HG02852 (cell line): ENCODE measurements around the gene MRPL37.
"Not testable (repeated sequence)": the region's sequence is repeated elsewhere in the genome, so short reads cannot be mapped to it uniquely, and the experiment has no call there.

Experiments used
- ATAC-seq: cut with Tn5 transposase; IDR thresholded peaks from one replicate; pipeline ENCODE4 v1.9.1; 2021; ENCODE audit warnings: mild to moderate bottlenecking, moderate library complexity; ENCODE audit not compliant: unreplicated experiment

The MRPL37 gene

DNA sequence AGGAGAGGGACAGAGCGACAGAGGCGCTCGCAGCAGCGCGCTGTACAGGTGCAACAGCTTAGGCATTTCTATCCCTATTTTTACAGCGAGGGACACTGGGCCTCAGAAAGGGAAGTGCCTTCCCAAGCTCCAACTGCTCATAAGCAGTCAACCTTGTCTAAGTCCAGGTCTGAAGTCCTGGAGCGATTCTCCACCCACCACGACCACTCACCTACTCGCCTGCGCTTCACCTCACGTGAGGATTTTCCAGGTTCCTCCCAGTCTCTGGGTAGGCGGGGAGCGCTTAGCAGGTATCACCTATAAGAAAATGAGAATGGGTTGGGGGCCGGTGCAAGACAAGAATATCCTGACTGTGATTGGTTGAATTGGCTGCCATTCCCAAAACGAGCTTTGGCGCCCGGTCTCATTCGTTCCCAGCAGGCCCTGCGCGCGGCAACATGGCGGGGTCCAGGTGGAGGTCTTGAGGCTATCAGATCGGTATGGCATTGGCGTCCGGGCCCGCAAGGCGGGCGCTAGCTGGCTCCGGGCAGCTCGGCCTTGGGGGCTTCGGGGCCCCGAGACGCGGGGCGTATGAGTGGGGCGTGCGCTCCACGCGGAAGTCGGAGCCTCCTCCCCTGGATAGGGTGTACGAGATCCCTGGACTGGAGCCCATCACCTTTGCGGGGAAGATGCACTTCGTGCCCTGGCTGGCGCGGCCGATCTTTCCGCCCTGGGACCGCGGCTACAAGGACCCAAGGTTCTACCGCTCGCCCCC lies at the start of gene MRPL37, which contains the start of gene CYB5RL:
MRPL37 (plus strand) TSS at position 403 of the 754 bp plus-strand sequence; CDS start at position 480, 77 bp downstream.
CYB5RL (minus strand) TSS at position 266 of the 754 bp plus-strand sequence. CDS start 4,414 bp downstream, outside the sequence.
- peak; percentile 96 for ATAC-seq

DNA sequence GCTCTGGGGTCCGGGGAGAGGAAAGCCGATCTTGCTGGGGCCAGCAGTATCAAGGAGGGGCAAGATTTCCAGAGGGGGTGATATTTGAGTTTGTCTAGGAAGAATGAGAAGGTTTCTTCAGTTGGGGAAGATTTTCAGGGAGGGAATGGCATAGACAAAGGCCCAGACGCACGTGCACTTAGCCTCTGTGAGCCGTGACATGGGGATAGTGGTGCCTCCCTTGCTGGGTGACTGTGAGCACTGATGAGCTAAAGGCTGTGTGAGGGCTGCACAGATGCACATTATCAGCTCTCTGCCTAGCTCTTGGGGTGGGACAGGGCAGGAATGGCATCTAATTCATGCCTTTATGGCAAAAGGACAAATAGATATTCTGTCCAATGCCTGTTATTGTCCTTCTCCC lies 49.0 kb upstream of the MRPL37 start:
- no peak for ATAC-seq

DNA sequence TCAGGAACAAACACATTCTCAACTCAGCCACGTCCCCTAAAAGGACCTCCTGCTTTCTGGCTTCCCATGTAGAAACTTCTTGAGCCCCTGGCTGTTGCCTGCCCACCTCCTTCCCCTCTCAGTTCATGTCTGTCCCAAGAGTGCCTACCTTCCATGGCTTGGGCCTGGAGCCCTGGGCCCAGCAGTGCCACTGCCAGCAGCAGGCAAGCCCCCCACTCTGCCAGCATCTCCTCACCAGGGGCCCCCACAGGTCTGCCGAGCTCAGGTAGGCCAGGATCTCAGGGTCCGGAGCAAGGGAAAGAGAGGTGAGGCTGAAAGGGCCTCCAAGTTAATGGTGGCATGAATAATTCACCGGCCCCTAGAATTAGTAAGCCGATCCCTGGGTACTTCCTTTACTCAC lies 47.3 kb upstream of the MRPL37 start, which contains the start of gene CDCP2:
CDCP2 (minus strand) TSS at position 305 of the 400 bp plus-strand sequence; CDS start at position 227, 78 bp downstream.
- ATAC-seq = no peak

DNA sequence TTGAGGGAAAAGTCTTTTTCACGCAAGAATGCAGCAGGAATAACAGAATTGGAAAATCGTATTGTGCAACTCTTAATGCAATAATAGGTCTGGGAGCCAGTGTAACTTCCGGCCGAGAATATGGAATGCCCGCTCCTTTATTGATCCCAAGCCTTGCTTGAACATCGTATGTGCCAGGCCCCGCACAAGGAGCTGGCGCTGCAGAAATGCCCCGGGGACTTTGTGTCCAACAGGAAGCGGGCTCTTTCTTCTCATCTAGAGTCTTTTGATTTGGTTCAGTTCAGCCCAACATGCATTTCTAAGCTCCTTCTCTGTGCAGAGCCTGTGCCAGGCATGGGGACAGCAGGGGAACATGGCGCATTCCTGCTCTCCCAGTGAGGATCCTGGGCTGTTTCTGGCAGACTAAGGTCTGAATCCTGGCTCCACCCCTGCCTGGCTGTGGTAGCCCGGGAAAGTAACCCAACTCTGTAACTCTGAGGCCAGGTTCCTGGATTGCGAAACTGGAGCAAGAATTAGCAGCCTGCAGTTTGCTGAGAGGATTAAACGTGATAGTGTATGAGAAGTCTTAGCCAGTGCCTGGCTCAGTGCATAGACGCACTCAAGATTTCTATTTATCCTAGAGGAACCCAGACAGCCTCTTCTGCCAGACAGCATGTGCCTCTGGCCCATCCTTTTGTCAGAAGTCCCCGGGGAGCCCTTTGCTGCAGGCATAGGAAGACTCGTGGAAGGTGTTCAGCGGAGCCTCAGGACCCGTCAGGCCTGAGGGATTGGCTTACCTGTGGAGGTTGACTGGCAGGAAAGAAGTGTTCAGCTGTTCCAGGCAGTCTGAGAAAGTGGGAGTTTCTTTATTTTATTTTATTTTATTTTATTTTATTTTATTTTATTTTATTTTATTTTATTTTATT lies 46.2 kb upstream of the MRPL37 start:
- no peak for ATAC-seq

DNA sequence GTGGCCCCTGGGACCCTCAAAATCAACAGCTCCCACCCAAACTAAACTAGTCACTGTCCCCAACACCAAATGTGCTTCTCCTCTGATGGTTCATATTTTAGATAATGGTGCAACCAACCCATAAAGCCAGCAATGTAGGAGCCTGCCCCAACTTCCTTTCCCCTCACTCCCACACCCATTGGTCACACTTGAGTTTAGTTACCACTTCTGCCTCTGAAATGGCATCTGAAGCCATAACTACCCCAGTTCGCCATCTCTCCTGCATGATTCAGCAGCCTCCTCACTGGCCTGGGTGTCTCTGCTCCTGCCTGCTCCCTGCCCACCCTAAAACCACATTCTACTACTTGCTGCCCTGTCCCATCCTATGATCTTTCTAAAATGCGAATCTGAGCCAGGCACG lies 43.8 kb upstream of the MRPL37 start:
- ATAC-seq = no peak

DNA sequence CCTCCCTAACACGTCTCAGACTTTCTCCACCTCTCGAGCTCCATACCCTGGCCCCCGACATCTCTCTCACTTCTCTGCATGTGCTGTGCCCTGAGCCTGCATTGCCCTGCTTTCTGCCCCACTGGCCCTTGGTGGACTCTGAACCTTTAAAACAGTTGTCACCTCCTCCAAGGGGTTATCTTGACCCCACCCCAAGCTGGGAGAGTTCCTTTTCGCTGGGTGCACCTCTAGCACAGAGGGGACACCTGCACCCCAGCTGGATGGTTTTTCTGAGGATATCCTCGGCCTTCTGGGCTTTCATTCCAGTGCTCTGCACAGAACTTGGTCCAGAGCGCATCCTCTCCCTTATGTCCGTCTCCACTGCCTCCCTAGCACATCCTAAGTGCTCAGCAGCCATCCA lies 43.0 kb upstream of the MRPL37 start:
- ATAC-seq = no peak

DNA sequence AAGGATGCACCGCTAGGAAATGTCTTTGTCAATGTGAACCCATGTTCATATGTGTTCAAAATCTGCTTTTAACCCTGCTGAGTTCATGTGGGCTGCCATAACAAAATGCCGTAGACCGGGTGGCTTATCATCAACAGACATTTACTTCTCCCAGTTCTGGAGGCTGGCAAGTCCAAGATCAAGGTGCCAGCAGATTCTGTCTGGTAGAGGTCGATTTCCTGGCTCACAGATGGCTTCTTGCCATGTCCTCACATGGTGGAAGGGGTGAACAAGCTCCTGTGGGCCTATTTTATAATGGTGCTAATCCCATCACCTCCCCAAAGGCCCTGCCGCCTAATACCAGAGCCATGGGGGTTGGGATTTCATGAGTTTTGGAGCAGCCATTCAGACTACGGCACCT lies 42.6 kb upstream of the MRPL37 start:
- no peak for ATAC-seq

DNA sequence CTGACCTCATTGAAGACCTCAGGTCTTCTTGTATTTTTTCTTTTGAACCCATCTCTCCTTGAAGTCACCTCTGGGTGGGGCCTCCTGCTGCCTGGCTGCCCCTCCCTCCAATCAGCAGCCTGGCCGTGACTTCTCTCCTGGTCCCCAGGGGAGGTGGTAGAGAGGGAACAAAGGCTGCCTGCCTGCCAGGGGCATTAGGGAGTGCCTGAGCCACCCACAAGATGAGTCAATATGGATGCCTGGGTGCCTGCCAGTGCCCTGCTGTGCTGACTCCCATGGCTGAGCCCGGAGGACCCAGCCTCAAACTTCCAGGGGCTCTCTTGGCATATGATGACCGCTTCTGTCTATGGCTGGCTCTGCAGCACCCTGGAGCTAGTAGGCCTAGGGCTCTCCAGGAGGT lies 41.9 kb upstream of the MRPL37 start:
- ATAC-seq = no peak

DNA sequence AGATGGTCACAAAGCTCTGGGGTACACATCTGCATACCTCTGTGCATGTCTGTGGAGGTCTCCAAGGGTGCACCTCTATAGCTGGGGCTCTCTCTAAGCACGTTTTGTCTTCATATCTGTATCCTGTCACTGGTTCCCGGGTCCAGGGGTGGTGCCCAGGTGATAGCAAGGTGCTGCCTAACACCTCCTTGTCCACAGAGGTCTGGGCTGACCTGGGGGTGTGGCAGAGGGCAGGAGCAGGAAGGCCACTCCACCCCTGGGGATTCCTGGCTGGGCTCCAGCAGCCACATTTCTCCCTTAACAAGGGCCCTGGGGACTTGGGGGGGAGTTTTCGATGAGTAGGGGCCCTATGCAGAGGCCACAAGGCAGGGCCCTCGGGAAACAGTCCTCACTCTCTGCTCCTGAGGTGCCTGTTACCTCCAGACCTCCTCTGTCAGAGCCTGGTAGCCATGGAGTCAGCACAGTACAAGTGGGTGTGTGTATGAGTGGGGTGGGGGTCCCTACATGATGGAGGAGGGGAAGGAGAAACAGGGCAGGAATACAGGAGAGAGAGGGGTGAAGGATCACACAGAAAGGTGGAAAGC lies 40.1 kb upstream of the MRPL37 start:
- no peak for ATAC-seq

DNA sequence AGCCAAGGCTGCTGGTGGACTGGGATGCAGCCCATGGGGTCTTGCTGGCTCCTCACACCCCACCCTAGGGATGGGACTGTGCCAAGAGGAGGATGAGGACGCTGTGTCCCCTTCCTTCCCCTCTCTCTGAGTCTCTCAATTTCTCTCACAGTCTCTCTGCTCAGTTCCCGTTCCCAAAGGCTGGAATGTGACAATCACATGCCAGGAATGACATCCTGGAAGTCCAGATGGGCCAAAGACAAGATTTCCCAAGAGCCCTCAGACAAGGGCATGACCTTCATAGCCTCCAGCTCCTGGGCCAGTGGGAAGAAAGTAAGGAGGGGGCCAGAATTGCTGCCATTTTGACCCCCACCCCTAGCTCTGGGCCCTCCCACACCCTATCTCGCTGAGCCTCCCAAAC lies 39.6 kb upstream of the MRPL37 start:
- ATAC-seq = no peak

DNA sequence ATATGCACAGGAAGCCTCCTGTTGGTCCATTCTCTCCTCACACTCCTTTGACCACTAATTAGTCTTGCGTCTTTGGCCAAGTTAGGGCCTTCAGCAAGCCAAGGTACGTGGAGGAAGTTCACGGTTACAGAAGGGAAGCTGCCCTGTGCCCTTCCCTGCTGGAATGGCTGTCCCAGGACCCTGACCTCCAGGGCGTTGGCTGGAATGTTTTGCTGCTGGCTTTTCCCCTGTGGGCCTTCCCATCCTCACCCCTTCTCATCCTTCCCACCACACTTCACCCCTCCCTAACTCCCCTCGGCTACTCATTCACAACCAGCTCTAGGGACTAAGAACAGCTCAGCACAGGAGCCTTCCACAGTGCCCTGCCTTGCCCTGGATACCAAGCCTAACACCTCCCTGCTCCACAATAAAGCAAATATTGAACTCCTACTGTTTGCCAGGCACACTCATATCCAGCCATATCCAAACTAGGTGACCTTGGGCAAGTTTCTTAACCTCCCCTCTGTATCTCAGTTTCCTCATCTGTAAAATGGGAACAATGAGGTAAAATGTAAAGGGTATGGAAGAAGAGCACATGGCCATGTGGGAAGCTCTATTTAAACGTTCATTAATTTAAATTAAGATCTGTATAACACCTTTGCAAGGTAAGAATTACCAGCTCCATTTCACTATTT lies 38.3 kb upstream of the MRPL37 start:
- ATAC-seq = no peak

DNA sequence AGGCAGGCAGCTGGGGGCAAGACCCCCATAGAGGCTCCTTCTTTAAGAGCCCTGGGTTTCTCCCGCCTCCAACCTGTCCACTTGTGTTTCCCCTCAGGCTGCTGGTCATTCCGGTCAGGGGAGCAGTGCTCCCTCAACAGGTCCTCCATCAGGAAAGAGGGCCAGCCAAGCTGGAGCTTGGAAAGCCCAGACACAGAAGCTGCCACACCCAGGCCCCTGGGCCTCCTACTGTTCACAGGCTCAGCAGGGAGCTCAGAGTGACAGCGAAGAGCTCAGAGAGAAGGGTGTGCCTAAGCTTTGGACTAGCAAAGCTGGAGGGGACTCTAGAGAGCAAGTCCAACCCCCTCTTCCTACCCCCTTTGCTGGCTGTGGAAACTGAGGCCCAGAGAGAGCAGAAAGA lies 36.9 kb upstream of the MRPL37 start:
- no peak for ATAC-seq

DNA sequence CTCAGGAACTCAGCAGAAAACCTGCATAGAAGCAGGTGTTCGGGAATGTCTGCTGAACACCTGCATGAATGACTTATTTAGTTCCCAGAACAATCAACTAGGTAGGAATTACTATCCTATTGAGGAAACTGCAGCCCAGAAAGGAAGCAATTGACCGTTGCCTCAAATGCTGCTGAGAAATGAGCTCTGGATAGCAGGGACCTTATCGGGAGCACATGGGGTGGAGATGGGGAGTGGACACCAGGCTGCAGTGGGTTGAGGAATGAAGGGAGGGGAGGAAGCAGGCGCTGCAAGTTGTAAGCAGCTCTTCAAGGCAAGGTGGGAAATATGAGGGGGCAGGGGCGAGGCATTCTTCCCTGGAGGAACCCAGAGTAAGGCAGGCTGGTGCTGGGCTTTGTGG lies 36.4 kb upstream of the MRPL37 start:
- ATAC-seq = no peak

DNA sequence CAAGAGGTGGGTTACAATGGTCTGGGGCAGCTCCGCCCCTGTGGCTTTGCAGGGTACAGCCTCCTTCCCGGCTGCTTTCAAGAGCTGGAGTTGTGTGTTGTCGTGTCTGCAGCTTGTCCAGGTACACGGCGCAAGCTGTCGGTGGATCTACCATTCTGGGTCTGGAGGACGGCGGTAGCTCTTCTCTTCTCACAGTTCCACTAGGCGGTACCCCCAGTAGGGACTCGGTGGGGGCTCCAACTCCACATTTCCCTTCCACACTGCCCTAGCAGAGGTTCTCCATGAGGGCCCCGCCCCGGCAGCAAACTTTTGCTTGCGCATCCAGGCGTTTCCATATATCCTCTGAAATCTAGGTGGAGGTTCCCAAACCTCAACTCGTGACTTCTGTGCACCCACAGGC lies 34.8 kb upstream of the MRPL37 start:
- no peak for ATAC-seq

DNA sequence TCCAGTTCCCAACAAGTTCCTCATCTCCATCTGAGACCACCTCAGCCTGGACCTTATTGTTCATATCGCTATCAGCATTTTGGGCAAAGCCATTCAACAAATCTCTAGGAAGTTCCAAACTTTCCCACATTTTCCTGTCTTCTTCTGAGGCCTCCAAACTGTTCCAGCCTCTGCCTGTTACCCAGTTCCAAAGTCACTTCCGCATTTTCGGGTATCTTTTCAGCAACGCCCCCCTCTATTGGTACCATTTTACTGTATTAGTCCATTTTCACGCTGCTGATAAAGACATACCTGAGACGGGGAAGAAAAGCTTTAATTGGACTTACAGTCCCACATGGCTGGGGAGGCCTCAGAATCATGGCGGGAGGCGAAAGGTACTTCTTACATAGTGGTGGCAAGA lies 33.6 kb upstream of the MRPL37 start:
- ATAC-seq = not testable (repeated sequence)

DNA sequence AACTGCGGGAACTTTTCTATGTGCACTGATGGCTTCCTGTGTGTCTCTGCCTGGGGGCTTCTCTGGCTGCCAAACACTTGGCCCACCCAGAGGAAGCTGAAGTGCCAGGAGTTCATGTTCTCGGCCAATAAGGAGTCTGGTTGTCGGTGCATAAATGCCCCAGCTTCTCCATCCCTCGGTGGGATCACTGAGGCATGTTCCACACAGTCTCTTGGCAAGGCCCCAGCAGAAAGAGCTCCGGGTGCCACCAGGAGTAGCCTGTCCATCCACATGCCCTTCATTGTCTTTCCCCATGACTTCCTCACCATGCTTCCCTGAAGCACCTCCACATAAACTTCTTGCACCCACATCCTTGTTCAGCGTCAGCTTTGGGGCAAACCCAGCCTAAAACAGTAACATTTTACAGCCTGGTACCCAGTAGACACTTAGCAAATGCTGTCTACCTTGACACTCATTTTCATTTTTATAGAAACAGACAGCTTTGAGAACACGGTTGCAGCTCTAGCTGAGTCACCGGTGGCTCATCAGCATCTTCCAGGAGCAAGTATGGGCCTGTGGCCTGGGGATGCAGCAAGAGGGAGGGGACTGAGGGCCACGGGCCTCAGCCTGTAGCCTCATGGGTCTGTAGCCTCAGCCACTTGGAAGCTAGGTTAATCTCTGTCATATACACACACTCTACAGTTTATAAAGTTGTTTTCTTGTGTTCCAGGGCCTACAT lies 32.4 kb upstream of the MRPL37 start:
- ATAC-seq = no peak

DNA sequence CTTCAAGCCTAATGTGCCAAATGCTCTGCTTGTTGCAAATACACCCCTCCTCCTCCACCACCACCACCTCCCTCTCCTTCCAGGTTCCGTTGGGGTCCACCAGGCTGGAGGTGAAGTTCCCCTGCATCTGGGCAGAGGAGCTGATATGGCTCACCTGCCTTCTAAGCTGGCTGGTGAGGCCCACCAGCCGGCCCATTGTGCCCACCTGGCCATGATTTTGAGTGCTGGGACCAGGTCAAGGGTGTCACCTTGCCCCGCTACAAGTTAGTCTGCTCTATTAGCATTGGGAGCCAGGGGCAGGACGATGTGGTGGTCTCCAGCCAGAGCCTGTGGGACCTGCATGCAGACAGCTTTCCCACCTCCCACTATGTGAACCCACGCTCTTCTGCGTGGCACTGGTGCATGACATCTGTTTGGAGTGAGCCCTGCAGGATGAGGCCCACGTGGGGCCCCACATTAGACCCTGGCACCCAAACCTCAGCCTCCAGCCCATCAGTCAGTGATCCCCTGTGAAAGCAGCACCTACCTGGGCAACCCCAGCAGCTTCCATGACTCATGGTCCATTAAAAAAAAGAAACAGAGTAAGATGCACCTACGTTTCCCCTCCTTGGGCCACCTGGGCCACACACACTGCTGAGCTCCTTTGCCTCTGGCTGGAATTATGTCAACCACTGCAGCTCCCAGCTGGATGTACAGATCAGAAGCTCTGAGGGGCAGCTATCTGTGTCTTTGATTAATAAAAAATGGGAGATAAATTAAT lies 31.6 kb upstream of the MRPL37 start:
- ATAC-seq = no peak

DNA sequence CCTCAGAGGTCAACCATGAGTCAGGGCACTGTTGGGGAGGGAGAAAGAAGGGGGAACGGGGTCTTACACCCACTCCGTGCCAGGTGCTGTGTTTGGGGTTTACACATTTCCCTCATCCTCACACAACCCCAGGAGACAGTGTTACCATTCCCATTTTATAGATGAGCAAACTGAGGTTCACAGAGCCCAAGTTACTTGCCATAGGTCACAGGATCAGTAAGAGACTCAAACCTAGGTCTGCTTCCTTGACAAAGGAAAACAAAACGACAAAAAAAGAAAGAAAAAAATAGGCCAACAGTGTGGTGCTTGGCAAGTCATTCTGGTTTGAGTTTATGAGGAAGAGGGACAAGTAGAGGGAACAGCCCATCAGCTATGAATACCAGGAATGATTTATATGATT lies 30.9 kb upstream of the MRPL37 start:
- no peak for ATAC-seq

DNA sequence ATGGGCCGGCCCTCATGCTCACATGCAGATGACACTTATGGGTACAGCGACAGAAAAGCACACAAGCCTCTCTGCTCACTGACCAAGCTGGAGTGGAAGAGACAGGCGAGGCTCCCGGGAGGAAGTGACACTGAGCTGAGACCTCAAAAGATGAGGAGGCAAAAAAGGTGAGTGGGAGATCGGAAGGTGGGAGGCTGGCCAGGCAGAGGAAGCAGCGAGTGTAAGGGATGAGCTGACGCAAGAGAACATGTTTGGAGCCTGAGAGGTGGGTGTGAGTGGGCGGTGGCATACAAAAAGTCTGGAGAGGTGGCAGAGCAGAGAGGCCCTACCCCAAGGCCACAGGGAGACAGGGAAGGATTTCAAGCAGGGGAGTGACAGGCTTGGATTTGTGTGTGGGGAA lies 29.0 kb upstream of the MRPL37 start:
- no peak for ATAC-seq

DNA sequence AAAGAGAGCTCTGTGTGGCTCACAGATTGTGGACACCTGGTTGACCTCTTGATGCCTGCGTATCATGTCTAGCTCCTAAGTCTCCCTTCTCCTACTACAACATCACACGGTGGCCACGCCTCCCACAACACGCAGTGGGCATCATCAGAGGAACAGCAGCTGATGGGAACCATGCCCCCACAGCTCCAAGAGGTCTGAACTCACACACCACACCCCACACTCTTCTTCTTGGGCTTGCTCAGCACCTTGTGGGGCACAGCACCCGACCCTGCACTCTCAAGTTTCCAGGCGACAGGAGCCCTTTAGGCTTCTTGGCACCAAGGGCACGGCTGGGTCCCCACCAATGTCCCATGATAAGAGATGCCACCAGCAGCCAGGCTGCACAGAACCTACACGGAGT lies 28.4 kb upstream of the MRPL37 start:
- ATAC-seq = no peak
